Neural crest cell (in vitro differentiated cells): ENCODE data around the gene NIFK. TPM values are rescaled to one million over a fixed set of nuclear protein-coding genes. Genes with fewer than 3 reads are reported as not detected.
A peak's percentile ranks its signal among the peaks of the same experiment; 100 is the strongest.
"Not testable (repeated sequence)": the region's sequence is repeated elsewhere in the genome, so short reads cannot be mapped to it uniquely, and the experiment has no call there.

ENCODE experiments used
- DNase-seq: peaks from one replicate; pipeline ENCODE4 v3.0.0; 2021; ENCODE audit warnings: low read depth, mixed read lengths, low spot score
- H3K27ac Mint-ChIP-seq: one replicate; pipeline ENCODE4 v1.8.0; 2021; ENCODE audit warnings: mild to moderate bottlenecking, mixed read lengths; ENCODE audit not compliant: unreplicated experiment
- H3K27me3 Mint-ChIP-seq: 2 replicates; pipeline ENCODE4 v1.8.0; 2021; ENCODE audit warnings: low read depth, mild to moderate bottlenecking, mixed read lengths
- H3K36me3 Mint-ChIP-seq: 2 replicates; pipeline ENCODE4 v1.8.0; 2021; ENCODE audit warnings: low read depth, mild to moderate bottlenecking, mixed read lengths
- H3K4me1 Mint-ChIP-seq: 2 replicates; pipeline ENCODE4 v1.8.0; 2021; ENCODE audit warnings: mixed read lengths
- H3K4me3 Mint-ChIP-seq: one replicate; pipeline ENCODE4 v1.8.0; 2021; ENCODE audit warnings: mild to moderate bottlenecking, mixed read lengths
- H3K9me3 Mint-ChIP-seq: 2 replicates; pipeline ENCODE4 v1.8.0; 2021; ENCODE audit warnings: mixed read lengths
- total RNA-seq: library from RNA; stranded (reverse); gene quantifications from 2 replicates; pipeline ENCODE4 v1.2.1, GENCODE V29; 2021
- TF ChIP-seq, protein P1 (sequence below): fragments of 200-600 bp; sonication (generic); conservative IDR thresholded peaks from 2 replicates; pipeline ENCODE4 v1.5.0; 2021; ENCODE audit warnings: antibody characterized with exemption, mild to moderate bottlenecking

Gene NIFK
- total RNA-seq, 1 donor from 2014 or later = 89.7 TPM

DNA sequence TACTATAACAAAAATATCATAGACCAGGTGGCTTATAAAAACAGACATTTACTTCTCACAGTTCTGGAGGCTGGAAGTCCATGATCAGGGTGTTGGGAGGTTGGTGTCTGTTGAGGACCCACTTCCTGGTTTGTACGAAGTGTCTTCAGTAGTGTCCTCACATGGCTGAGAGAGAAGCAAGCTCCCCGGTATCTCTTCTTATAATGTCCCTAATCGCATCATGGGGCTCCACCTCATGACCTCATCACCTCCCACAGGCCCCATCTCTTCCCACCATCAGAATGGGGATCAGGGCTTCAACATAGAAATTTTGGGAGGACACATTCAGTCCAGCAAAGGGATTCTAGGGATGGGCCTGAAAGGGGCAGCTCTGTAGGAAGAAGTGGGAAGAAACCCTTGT is 4.8 kb upstream of the NIFK start:
- no peaks in the 10 kb centered on the region for H3K4me1 Mint-ChIP-seq
- no peaks in the 10 kb centered on the region for H3K27me3 Mint-ChIP-seq
- DNase-seq = no peak

GRCh38 chr2:121740973-121741372 is 4.3 kb upstream of the NIFK start:
- Mint-ChIP-seq H3K4me1 (peaks cover 1% of the 10 kb centered on the region), H3K27ac (no peak overlapping the region), H3K9me3 (no peaks in the 10 kb centered on the region), H3K4me3 (peak overlapping the region; percentile 51), H3K27me3 (no peaks in the 10 kb centered on the region), H3K36me3 (no peaks in the 10 kb centered on the region)
- TF ChIP-seq, protein P1, sequence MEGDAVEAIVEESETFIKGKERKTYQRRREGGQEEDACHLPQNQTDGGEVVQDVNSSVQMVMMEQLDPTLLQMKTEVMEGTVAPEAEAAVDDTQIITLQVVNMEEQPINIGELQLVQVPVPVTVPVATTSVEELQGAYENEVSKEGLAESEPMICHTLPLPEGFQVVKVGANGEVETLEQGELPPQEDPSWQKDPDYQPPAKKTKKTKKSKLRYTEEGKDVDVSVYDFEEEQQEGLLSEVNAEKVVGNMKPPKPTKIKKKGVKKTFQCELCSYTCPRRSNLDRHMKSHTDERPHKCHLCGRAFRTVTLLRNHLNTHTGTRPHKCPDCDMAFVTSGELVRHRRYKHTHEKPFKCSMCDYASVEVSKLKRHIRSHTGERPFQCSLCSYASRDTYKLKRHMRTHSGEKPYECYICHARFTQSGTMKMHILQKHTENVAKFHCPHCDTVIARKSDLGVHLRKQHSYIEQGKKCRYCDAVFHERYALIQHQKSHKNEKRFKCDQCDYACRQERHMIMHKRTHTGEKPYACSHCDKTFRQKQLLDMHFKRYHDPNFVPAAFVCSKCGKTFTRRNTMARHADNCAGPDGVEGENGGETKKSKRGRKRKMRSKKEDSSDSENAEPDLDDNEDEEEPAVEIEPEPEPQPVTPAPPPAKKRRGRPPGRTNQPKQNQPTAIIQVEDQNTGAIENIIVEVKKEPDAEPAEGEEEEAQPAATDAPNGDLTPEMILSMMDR = no peak
- DNase-seq = no peak

More for the DNA sequence above, 4.8 kb upstream of the NIFK start:
- TF ChIP-seq, protein P1 = no peak
- no peak overlapping the region for H3K27ac Mint-ChIP-seq
- H3K4me3 Mint-ChIP-seq = peak overlapping the region; percentile 51
- no peaks in the 10 kb centered on the region for H3K36me3 Mint-ChIP-seq
- no peaks in the 10 kb centered on the region for H3K9me3 Mint-ChIP-seq

DNA sequence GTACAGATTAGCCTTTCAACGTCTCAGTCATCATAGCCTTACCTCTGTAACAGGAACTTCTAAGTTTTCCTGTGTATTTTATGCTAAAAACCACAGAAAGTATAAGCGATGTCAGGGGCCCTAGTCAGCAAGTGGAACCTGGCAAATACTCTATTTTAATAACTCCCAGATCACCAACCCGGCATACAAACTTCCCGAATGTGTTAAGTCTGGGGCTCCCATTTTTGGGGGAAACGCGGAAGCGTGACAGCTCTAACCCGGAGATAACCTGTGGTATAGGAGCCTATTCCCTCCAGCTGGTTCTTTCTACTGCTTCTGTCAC is 574 bp downstream of the NIFK start:
- TF ChIP-seq, protein P1 = no peak
- peak overlapping the region; percentile 100 for H3K4me3 Mint-ChIP-seq
- no peaks in the 10 kb centered on the region for H3K9me3 Mint-ChIP-seq
- peak overlapping the region; percentile 96 for H3K27ac Mint-ChIP-seq
- peaks cover 15% of the 10 kb centered on the region for H3K4me1 Mint-ChIP-seq
- DNase-seq = no peak
- no peaks in the 10 kb centered on the region for H3K27me3 Mint-ChIP-seq
- H3K36me3 Mint-ChIP-seq = peaks cover 6% of the 10 kb centered on the region

DNA sequence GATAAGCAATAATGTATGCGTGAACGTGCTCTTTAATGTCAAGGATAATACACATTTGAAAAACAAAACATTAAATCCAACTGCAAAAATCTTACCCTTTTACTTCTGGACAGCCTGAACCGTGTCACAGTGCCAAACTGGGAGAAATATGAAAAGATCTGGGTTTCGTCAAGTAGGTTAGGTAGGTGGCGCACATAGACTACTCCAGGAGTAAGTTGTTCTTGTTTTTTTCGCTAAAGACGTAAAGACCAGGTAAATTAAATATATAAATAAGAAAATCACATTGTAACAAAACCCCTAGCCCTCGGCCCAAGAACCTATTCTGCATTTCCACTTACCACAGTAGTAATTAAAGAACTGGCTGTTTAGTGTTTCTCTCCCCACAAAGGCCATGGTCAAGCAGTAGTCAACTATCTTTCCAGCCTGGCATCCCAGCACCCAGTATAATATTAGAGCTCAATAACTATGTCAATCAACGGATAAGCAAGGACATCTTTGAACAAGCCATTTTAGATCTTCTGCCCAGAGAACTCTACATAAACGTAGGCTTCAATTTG is 1.1 kb downstream of the NIFK start:
- TF ChIP-seq, protein P1 = no peak

GRCh38 chr2:121734544-121734943 is 2.1 kb downstream of the NIFK start:
- peak overlapping the region; percentile 100 for H3K4me3 Mint-ChIP-seq
- not testable (repeated sequence) for H3K27me3 Mint-ChIP-seq, DNase-seq, H3K27ac Mint-ChIP-seq, H3K36me3 Mint-ChIP-seq, H3K9me3 Mint-ChIP-seq
- H3K4me1 Mint-ChIP-seq = peaks cover 15% of the 10 kb centered on the region

More for the DNA sequence above, 1.1 kb downstream of the NIFK start:
- peak overlapping the region; percentile 100 for H3K4me3 Mint-ChIP-seq
- no peaks in the 10 kb centered on the region for H3K9me3 Mint-ChIP-seq
- no peak for DNase-seq
- no peaks in the 10 kb centered on the region for H3K27me3 Mint-ChIP-seq
- peaks cover 6% of the 10 kb centered on the region for H3K36me3 Mint-ChIP-seq
- no peak overlapping the region for H3K27ac Mint-ChIP-seq
- peaks cover 15% of the 10 kb centered on the region for H3K4me1 Mint-ChIP-seq

DNA sequence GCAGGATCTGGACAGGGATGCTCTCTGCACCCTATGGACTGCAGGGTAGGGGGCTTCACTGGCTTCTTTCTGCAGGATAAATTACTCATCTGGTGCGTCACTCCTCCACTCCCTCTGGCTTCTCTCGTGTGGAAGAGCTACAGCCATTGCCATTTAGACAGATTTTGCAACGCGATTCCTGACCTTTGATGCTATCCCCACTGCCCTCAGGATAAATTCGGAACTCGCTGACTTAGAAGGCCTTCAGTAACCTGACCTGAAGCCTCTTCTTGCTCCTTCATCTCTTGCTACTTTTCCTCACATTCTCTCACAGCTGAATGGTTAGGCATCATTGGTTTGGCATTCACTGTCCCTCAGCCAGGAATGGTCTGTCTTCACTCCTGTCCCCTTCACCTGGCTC is 5.3 kb downstream of the NIFK start:
- H3K9me3 Mint-ChIP-seq = no peaks in the 10 kb centered on the region
- no peaks in the 10 kb centered on the region for H3K27me3 Mint-ChIP-seq
- DNase-seq = no peak
- TF ChIP-seq, protein P1 = no peak
- peaks cover 16% of the 10 kb centered on the region for H3K36me3 Mint-ChIP-seq
- peaks cover 15% of the 10 kb centered on the region for H3K4me1 Mint-ChIP-seq
- no peak overlapping the region for H3K27ac Mint-ChIP-seq
- H3K4me3 Mint-ChIP-seq = no peak overlapping the region
